Activated CD8-positive, alpha-beta T cell treated with anti-CD3 and anti-CD28 coated beads, Interleukin-2, amount 10 ng/mL, durations not matched to agents 7 days and 5 days (primary cell): ENCODE data around the gene NTHL1. TPM values are rescaled to one million over a fixed set of nuclear protein-coding genes. Genes with fewer than 3 reads are reported as not detected.

Source experiments
- ATAC-seq: fragments of 150-1000 bp; cut with Tn5 transposase; one replicate; pipeline ENCODE4 v1.10.0; 2021; ENCODE audit warnings: moderate library complexity
- CTCF ChIA-PET: fragments of 350-600 bp; sonication (Branson Sonifier 250); formaldehyde crosslinking; loops from one replicate; lab custom pipeline; 2021; ENCODE audit warnings: antibody characterized with exemption; lab: Charles Lee
- POLR2A ChIA-PET: fragments of 350-600 bp; sonication (Branson Sonifier 250); formaldehyde crosslinking; loops from one replicate; lab custom pipeline; 2021; ENCODE audit warnings: antibody characterized with exemption; lab: Charles Lee
- DNase-seq: peaks from one replicate; pipeline ENCODE4 v3.0.0-alpha.2; 2020
- H3K27ac Mint-ChIP-seq: one replicate; pipeline ENCODE4 v1.8.0; 2021; ENCODE audit warnings: mild to moderate bottlenecking, mixed read lengths
- H3K27me3 Mint-ChIP-seq: one replicate; pipeline ENCODE4 v1.8.0; 2021; ENCODE audit warnings: low read depth, mixed read lengths
- H3K36me3 Mint-ChIP-seq: one replicate; pipeline ENCODE4 v1.8.0; 2021; ENCODE audit warnings: low read depth, mixed read lengths
- H3K4me1 Mint-ChIP-seq: one replicate; pipeline ENCODE4 v1.8.0; 2021; ENCODE audit warnings: low read depth, mixed read lengths
- H3K4me3 Mint-ChIP-seq: one replicate; pipeline ENCODE4 v1.8.0; 2021; ENCODE audit warnings: mild to moderate bottlenecking, mixed read lengths
- H3K9me3 Mint-ChIP-seq: one replicate; pipeline ENCODE4 v1.8.0; 2022; ENCODE audit warnings: mixed read lengths; ENCODE audit not compliant: insufficient read depth
- microRNA-seq: library from miRNA; unstranded; fragments of <30 nt; microRNA quantifications from one replicate; pipeline ENCODE4 v1.2.0, GENCODE V29; 2022
- total RNA-seq, 2 experiments: library from RNA; stranded (reverse); gene quantifications; one replicate each; pipeline ENCODE4 v1.2.3, GENCODE V29; 2021

The NTHL1 gene
- total RNA-seq, 2 experiments from 2014 or later, result 29.9 to 35.3 TPM

GRCh38 chr16:1991135-1991551, 56.5 kb downstream of the NTHL1 start:
- Mint-ChIP-seq H3K4me1 (peaks cover 28% of the 10 kb centered on the region), H3K27ac (peak overlapping the region; percentile 78), H3K36me3 (peaks cover 16% of the 10 kb centered on the region), H3K27me3 (peaks cover 10% of the 10 kb centered on the region), H3K4me3 (peak overlapping the region; percentile 69), H3K9me3 (no peaks in the 10 kb centered on the region)
- CTCF ChIA-PET, result interaction anchor here (1.5 to 3.1 kb wide), 2 partner anchors 12 to 156 kb away, joined by 3 to 21 read pairs; no protein-coding TSS in a partner anchor
- peak; percentile 38 for ATAC-seq
- DNase-seq, result peak; percentile 70
- POLR2A ChIA-PET, result interaction anchor here (0.8 to 6.5 kb wide), 7 partner anchors 13 to 164 kb away, joined by 3 to 44 read pairs (median 4); partner anchors contain the start of genes RPS2, TBL3 and TRAF7

- CTCF ChIA-PET, result interaction anchor here (0.9 to 3.1 kb wide), 3 partner anchors 13 to 165 kb away, joined by 3 to 21 read pairs (median 4); partner anchors contain the start of gene TRAF7
- ATAC-seq, result peak; percentile 10
Measured at GRCh38 chr16:1990351-1991134, 57.1 kb downstream of the NTHL1 start.

GRCh38 chr16:1990101-1990350, 57.6 kb downstream of the NTHL1 start:
- ATAC-seq (no peak), DNase-seq (no peak)
- ChIA-PET POLR2A (interaction anchor here (0.8 to 6.5 kb wide), 4 partner anchors 26 to 165 kb away, joined by 3 to 44 read pairs (median 8); partner anchors contain the start of genes RPS2 and TRAF7), CTCF (interaction anchor here (0.9 to 3.1 kb wide), 3 partner anchors 13 to 165 kb away, joined by 3 to 21 read pairs (median 4); partner anchors contain the start of gene TRAF7)
- peaks cover 16% of the 10 kb centered on the region for H3K36me3 Mint-ChIP-seq
- H3K27ac Mint-ChIP-seq, result no peak overlapping the region
- no peak overlapping the region for H3K4me3 Mint-ChIP-seq
- H3K9me3 Mint-ChIP-seq, result no peaks in the 10 kb centered on the region
- peaks cover 33% of the 10 kb centered on the region for H3K4me1 Mint-ChIP-seq
- H3K27me3 Mint-ChIP-seq, result peaks cover 10% of the 10 kb centered on the region

More at GRCh38 chr16:1990351-1991134, 57.1 kb downstream of the NTHL1 start:
- peaks cover 10% of the 10 kb centered on the region for H3K27me3 Mint-ChIP-seq
- peak overlapping the region; percentile 69 for H3K4me3 Mint-ChIP-seq
- H3K4me1 Mint-ChIP-seq, result peaks cover 28% of the 10 kb centered on the region
- DNase-seq, result peak; percentile 58
- POLR2A ChIA-PET, result interaction anchor here (0.8 to 6.5 kb wide), 6 partner anchors 12 to 165 kb away, joined by 3 to 44 read pairs (median 4); partner anchors contain the start of genes RPS2 and TRAF7
- peaks cover 16% of the 10 kb centered on the region for H3K36me3 Mint-ChIP-seq
- no peaks in the 10 kb centered on the region for H3K9me3 Mint-ChIP-seq
- H3K27ac Mint-ChIP-seq, result peak overlapping the region; percentile 78

Small RNAs within 50 kb of the gene (microRNA-seq; reads per million reads assigned to microRNA genes)
- gene MIR1225, result not detected

Other genes starting within 250 kb of the NTHL1 start
- gene HAGH, start 221.0 kb downstream of the NTHL1 start, total RNA-seq, result 10 to 100 TPM; 48.0 to 50.4 TPM
- gene FAHD1, start 220.6 kb downstream of the NTHL1 start, total RNA-seq, result 10 to 100 TPM; 14.5 to 14.6 TPM
- gene MEIOB, start 175.7 kb downstream of the NTHL1 start, total RNA-seq, result not detected
- gene HS3ST6, start 129.4 kb downstream of the NTHL1 start, total RNA-seq, result not detected
- 10 to 100 TPM; 13.2 to 13.9 TPM for gene MSRB1, start 104.6 kb downstream of the NTHL1 start, total RNA-seq
- gene RPL3L, start 93.1 kb downstream of the NTHL1 start, total RNA-seq, result under 1 TPM in 1 of 2 experiments, not detected in 1; 0.53 TPM
- gene NDUFB10, start 88.3 kb downstream of the NTHL1 start, total RNA-seq, result 100 to 1,000 TPM; 141 to 147 TPM
- 1,000 to 10,000 TPM; 2,821 to 2,910 TPM for gene RPS2, start 83.0 kb downstream of the NTHL1 start, total RNA-seq
- not detected for gene RNF151, start 81.0 kb downstream of the NTHL1 start, total RNA-seq
- 10 to 100 TPM; 37.6 to 37.9 TPM for gene TBL3, start 75.8 kb downstream of the NTHL1 start, total RNA-seq
- not detected for gene NOXO1, start 66.4 kb downstream of the NTHL1 start, total RNA-seq
- 10 to 100 TPM; 27.2 to 30.5 TPM for gene GFER, start 63.6 kb downstream of the NTHL1 start, total RNA-seq
- gene SYNGR3, start 57.9 kb downstream of the NTHL1 start, total RNA-seq, result 1 to 10 TPM; 2.6 to 3.4 TPM
- 10 to 100 TPM; 75.1 to 75.9 TPM for gene ZNF598, start 38.0 kb downstream of the NTHL1 start, total RNA-seq
- under 1 TPM in 1 of 2 experiments, not detected in 1; 0.73 TPM for gene NPW, start 28.0 kb downstream of the NTHL1 start, total RNA-seq
- gene NHERF2, start 20.9 kb downstream of the NTHL1 start, total RNA-seq, result 1 to 10 TPM; 1.4 to 2.8 TPM
- 10 to 100 TPM; 87.9 to 97.4 TPM for gene TSC2, start 151 bp upstream of the NTHL1 start, total RNA-seq
- 10 to 100 TPM; 66.0 to 76.6 TPM for gene PKD1, start 88.1 kb upstream of the NTHL1 start, total RNA-seq
- under 1 TPM; 0.26 to 0.31 TPM for gene RAB26, start 100.8 kb upstream of the NTHL1 start, total RNA-seq
- gene TRAF7, start 107.9 kb upstream of the NTHL1 start, total RNA-seq, result 10 to 100 TPM; 56.8 to 59.5 TPM
- under 1 TPM; 0.05 to 0.63 TPM for gene CASKIN1, start 148.8 kb upstream of the NTHL1 start, total RNA-seq
- gene MLST8, start 157.6 kb upstream of the NTHL1 start, total RNA-seq, result 10 to 100 TPM; 34.5 to 37.8 TPM
- 10 to 100 TPM; 14.8 to 15.0 TPM for gene BRICD5, start 163.0 kb upstream of the NTHL1 start, total RNA-seq
- 10 to 100 TPM; 28.5 to 29.0 TPM for gene PGP, start 167.0 kb upstream of the NTHL1 start, total RNA-seq
- gene E4F1, start 175.8 kb upstream of the NTHL1 start, total RNA-seq, result 10 to 100 TPM; 33.8 to 34.3 TPM
- gene DNASE1L2, start 188.6 kb upstream of the NTHL1 start, total RNA-seq, result 1 to 10 TPM; 3.3 to 4.1 TPM
- 10 to 100 TPM; 36.0 to 41.1 TPM for gene ECI1, start 203.8 kb upstream of the NTHL1 start, total RNA-seq
- 100 to 1,000 TPM; 260 to 268 TPM for gene RNPS1, start 220.3 kb upstream of the NTHL1 start, total RNA-seq